SU-DHL-6 (cell line): ENCODE results near the gene ZNF280D.

ENCODE experiments used
- H2AFZ ChIP-seq: fragments of 200-600 bp; sonication (generic); 2 replicates; pipeline ENCODE4 v1.6.1; 2014; ENCODE audit warnings: low read depth, mild to moderate bottlenecking, moderate library complexity, mixed read lengths, antibody characterized with exemption, low read length; ENCODE audit not compliant: severe bottlenecking
- H3F3A ChIP-seq: fragments of 200-600 bp; shearing (Covaris generic); 2 replicates; pipeline ENCODE4 v1.6.0; 2016; ENCODE audit warnings: antibody characterized with exemption, mild to moderate bottlenecking; ENCODE audit not compliant: insufficient read depth
- H3K27ac ChIP-seq: fragments of 200-600 bp; sonication (generic); 2 replicates; pipeline ENCODE4 v1.5.1; 2016; ENCODE audit warnings: low read depth, mild to moderate bottlenecking, low read length, moderate library complexity, mixed read lengths
- H3K27me3 ChIP-seq: fragments of 200-600 bp; sonication (generic), shearing (Covaris generic); 2 replicates; pipeline ENCODE4 v1.6.0; 2014; ENCODE audit warnings: mild to moderate bottlenecking, low read length
- H3K36me3 ChIP-seq: fragments of 200-600 bp; sonication (generic); 2 replicates; pipeline ENCODE4 v1.6.1; 2014; ENCODE audit warnings: mild to moderate bottlenecking, low read length, mixed read lengths
- H3K4me2 ChIP-seq: fragments of 300-600, 200-600 bp; shearing (Covaris generic), sonication (generic); 2 replicates; pipeline ENCODE4 v1.6.0; 2014; ENCODE audit warnings: low read length, low read depth, mild to moderate bottlenecking; ENCODE audit not compliant: poor library complexity, severe bottlenecking
- H3K4me3 ChIP-seq: fragments of 200-600 bp; sonication (generic); 2 replicates; pipeline ENCODE4 v1.5.1; 2014; ENCODE audit warnings: antibody characterized with exemption, low read length, mild to moderate bottlenecking, mixed read lengths; ENCODE audit not compliant: insufficient read depth, poor library complexity, severe bottlenecking
- H3K79me2 ChIP-seq: fragments of 200-600 bp; sonication (generic); 2 replicates; pipeline ENCODE4 v1.6.1; 2014; ENCODE audit warnings: mild to moderate bottlenecking, low read length, moderate library complexity; ENCODE audit not compliant: insufficient read depth
- H3K9ac ChIP-seq: fragments of 200-600 bp; sonication (generic); 2 replicates; pipeline ENCODE4 v1.7.0; 2014; ENCODE audit warnings: mild to moderate bottlenecking, low read length
- H3K9me2 ChIP-seq: fragments of 200-600 bp; sonication (generic); replicated peaks from 2 replicates; pipeline ENCODE4 v1.6.1; 2014; ENCODE audit warnings: low read length; ENCODE audit not compliant: insufficient read depth
- H3K9me3 ChIP-seq: fragments of 200-600 bp; sonication (generic); 2 replicates; pipeline ENCODE4 v1.6.1; 2014; ENCODE audit warnings: low read length, mixed read lengths; ENCODE audit not compliant: insufficient read depth
- H4K20me1 ChIP-seq: fragments of 200-600 bp; sonication (generic); 2 replicates; pipeline ENCODE4 v1.6.1; 2014; ENCODE audit warnings: low read depth, mild to moderate bottlenecking, antibody characterized with exemption, low read length, moderate library complexity, mixed read lengths
- CTCF ChIP-seq: fragments of 200-600 bp; sonication (generic); IDR thresholded peaks from one replicate; pipeline ENCODE4 v1.5.1; 2017; ENCODE audit warnings: antibody characterized with exemption, mild to moderate bottlenecking, low read length, moderate library complexity; ENCODE audit not compliant: insufficient read depth, poor library complexity, severe bottlenecking
- EZH2phosphoT487 ChIP-seq: fragments of 200-600 bp; sonication (generic), shearing (Covaris generic); conservative IDR thresholded peaks from 2 replicates; pipeline ENCODE4 v1.6.1; 2018; ENCODE audit warnings: mild to moderate bottlenecking, antibody characterized with exemption, low read length, moderate library complexity, mixed read lengths

The ZNF280D gene

GRCh38 chr15:56765251-56765650 lies 31.9 kb upstream of the ZNF280D start:
- no peaks in the 10 kb centered on the region for H3F3A ChIP-seq
- no peak overlapping the region for H3K27ac ChIP-seq
- no peaks in the 10 kb centered on the region for H3K36me3 ChIP-seq
- TF ChIP-seq EZH2phosphoT487 (no peak), CTCF (no peak)
- H3K27me3 ChIP-seq, result no peaks in the 10 kb centered on the region
- H4K20me1 ChIP-seq, result no peaks in the 10 kb centered on the region
- H3K4me2 ChIP-seq, result no peak overlapping the region
- no peak overlapping the region for H2AFZ ChIP-seq
- no peaks in the 10 kb centered on the region for H3K79me2 ChIP-seq
- H3K9me3 ChIP-seq, result no peaks in the 10 kb centered on the region
- no peak overlapping the region for H3K9ac ChIP-seq
- no peak overlapping the region for H3K4me3 ChIP-seq
- no peaks in the 10 kb centered on the region for H3K9me2 ChIP-seq

GRCh38 chr15:56763141-56763895 lies 30.0 kb upstream of the ZNF280D start:
- Histone ChIP-seq H3K9ac (no peak overlapping the region), H3K4me3 (no peak overlapping the region), H3K79me2 (no peaks in the 10 kb centered on the region), H4K20me1 (no peaks in the 10 kb centered on the region), H3K36me3 (no peaks in the 10 kb centered on the region), H3K4me2 (no peak overlapping the region), H3K9me3 (no peaks in the 10 kb centered on the region), H3F3A (no peaks in the 10 kb centered on the region), H2AFZ (no peak overlapping the region), H3K27ac (no peak overlapping the region), H3K9me2 (no peaks in the 10 kb centered on the region), H3K27me3 (no peaks in the 10 kb centered on the region)
- TF ChIP-seq CTCF (no peak), EZH2phosphoT487 (no peak)

- H3K36me3 ChIP-seq, result no peaks in the 10 kb centered on the region
- no peaks in the 10 kb centered on the region for H3K9me3 ChIP-seq
- no peak overlapping the region for H3K4me3 ChIP-seq
- no peaks in the 10 kb centered on the region for H3K27me3 ChIP-seq
- no peak overlapping the region for H3K4me2 ChIP-seq
- H2AFZ ChIP-seq, result no peak overlapping the region
- H3F3A ChIP-seq, result no peaks in the 10 kb centered on the region
- H3K9me2 ChIP-seq, result no peaks in the 10 kb centered on the region
- H3K27ac ChIP-seq, result no peak overlapping the region
- H3K79me2 ChIP-seq, result no peaks in the 10 kb centered on the region
- H3K9ac ChIP-seq, result no peak overlapping the region
- no peak for TF ChIP-seq EZH2phosphoT487
- no peak for TF ChIP-seq CTCF
- H4K20me1 ChIP-seq, result no peaks in the 10 kb centered on the region
These were observed 26.9 kb upstream of the ZNF280D start for GRCh38 chr15:56760186-56760585.
